ENCODE results near the gene SETD3. TPM values are rescaled to one million over a fixed set of nuclear protein-coding genes. Genes with fewer than 3 reads are reported as not detected.

SETD3 gene
- polyA plus RNA-seq, 1 donor, result 75.6 TPM

GRCh38 chr14:99424306-99424877 lies 56.3 kb downstream of the SETD3 start:
- no peak for DNase-seq (ENCODE audit: low read depth)

GRCh38 chr14:99423434-99423833 lies 57.2 kb downstream of the SETD3 start:
- DNase-seq (ENCODE audit: low read depth), result no peak

GRCh38 chr14:99422228-99423010 lies 58.2 kb downstream of the SETD3 start:
- DNase-seq (ENCODE audit: low read depth), result no peak

GRCh38 chr14:99420711-99421110 lies 59.9 kb downstream of the SETD3 start:
- DNase-seq (ENCODE audit: low read depth), result no peak

DNA sequence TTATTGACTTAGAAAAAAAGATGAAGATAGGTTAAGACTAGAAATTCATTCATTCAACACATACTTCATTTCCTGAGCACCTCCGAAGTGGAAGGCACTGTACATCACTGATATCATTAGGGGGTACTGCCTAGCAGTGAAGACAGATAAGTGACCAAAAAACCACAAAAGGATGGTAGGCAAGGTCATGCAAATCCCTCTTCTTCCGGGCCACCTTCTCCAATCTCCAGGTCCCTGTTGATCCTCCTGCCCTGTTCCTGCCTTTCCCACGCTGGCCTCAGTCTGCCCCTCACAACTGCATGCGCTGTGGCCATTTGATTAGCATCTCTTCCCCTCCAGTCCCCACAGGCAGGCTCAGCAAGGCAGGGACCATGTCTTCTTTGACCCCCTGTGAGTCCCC lies 60.8 kb downstream of the SETD3 start:
- no peak for DNase-seq (ENCODE audit: low read depth)

GRCh38 chr14:99418242-99418641 lies 62.4 kb downstream of the SETD3 start:
- DNase-seq (ENCODE audit: low read depth), result no peak

- DNase-seq (ENCODE audit: low read depth), result no peak
Observed at GRCh38 chr14:99416909-99417308, 63.8 kb downstream of the SETD3 start.

DNA sequence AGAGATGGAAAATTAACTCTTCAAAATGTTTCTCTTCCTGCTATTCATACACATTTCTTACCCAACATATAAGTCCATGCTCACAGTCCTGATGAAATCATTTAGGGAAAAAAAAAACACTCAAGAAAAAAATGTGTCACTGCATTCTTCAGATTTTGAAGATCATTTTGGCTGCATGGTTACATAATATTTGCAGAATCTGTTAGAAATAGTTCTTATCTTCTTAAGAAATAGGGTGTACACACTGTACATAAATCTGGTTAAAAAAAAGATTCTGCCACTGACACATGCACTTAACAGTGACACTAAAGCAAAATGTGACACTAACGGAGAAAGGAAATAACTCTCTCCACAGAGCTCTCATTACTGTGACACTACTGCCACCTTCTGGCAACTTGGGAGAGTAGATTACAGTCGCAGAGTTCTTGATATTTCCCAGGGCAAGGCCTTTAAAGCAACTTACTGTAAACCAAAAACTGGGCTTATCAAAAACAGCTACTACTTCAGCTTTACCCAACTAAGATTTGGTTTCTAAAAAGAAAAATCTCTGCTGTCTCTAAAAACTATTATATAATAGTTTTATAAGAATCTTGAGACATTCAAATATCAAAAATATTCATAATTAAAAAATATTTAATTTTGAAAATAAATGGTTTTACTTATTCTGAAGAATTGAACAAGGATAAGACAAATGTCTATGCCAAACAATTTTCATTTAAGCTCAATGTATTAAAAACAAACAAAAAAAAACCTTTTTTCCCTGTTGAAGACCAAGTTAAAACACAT lies 65.0 kb downstream of the SETD3 start:
- DNase-seq (ENCODE audit: low read depth), result peak; percentile 68

GRCh38 chr14:99413911-99414310 lies 66.7 kb downstream of the SETD3 start:
- DNase-seq (ENCODE audit: low read depth), result no peak

- DNase-seq (ENCODE audit: low read depth), result no peak
Observed at GRCh38 chr14:99413172-99413571, 67.5 kb downstream of the SETD3 start.

GRCh38 chr14:99412117-99413061 lies 68.3 kb downstream of the SETD3 start:
- no peak for DNase-seq (ENCODE audit: low read depth)

DNA sequence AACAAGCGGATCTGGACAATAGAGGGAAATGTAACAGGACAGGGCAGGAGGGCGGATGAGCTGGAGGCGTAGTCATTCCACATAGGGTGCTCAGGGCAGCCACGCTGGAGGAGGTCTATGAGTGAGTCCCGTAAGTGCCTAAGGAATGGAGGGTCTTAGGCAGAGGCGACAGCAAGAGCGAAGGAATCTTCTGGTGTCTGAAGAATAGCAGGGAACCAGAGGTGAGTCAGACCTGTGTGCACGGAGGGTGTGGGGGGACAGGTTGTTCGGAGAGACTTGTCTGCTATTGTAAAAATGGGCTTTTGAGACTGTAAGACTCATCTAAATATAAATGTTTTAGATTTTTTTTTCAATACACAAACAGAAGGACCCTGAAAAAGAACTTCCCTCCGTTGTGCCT lies 70.6 kb downstream of the SETD3 start:
- no peak for DNase-seq (ENCODE audit: low read depth)

- DNase-seq (ENCODE audit: low read depth), result no peak
Observed at GRCh38 chr14:99408971-99409289, 71.7 kb downstream of the SETD3 start.

GRCh38 chr14:99408286-99408970 lies 72.2 kb downstream of the SETD3 start:
- DNase-seq (ENCODE audit: low read depth), result no peak

DNA sequence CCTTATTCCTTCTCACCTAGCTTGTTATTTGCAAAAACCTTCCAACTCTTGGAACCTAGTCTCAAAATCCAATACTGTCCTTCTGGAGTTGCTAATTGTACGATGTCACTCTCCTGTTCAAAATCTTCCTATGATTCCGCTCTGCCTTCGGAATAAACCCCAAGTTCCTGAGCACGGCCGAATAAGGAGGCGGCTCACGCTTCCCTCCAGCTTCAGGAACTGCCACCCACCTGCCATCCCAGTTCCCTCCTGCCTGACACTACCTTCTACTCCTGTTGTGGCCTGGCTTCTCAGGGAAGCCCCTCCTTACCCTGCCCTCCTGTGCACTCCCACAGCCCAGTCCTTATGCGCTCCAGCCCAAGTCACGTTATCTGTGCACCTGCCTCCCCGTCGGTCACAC lies 73.2 kb downstream of the SETD3 start:
- no peak for DNase-seq (ENCODE audit: low read depth)

- no peak for DNase-seq (ENCODE audit: low read depth)
Observed at GRCh38 chr14:99402950-99403349, 77.7 kb downstream of the SETD3 start.

GRCh38 chr14:99402285-99402648 lies 78.4 kb downstream of the SETD3 start:
- DNase-seq (ENCODE audit: low read depth), result no peak

- DNase-seq (ENCODE audit: low read depth), result no peak
Observed at GRCh38 chr14:99401621-99402284, 78.9 kb downstream of the SETD3 start.

DNA sequence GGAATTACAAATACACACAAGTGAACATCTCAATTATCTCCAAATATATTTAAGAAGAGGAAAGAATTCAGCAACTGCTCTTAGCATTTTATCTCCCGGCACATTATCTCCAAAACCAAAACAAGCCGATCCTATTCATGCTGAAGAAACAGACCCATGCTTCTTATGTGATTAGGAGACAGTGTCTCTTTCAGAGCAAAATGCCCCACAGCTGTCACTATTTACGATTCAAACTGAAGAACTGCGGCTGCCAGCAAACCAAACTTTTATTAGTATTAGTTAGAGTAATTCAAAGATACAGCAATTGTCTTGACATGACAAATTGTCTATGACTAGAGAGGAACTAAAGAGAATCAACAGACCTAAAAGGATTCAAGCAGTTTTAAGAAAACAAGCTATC lies 79.4 kb downstream of the SETD3 start:
- no peak for DNase-seq (ENCODE audit: low read depth)

DNA sequence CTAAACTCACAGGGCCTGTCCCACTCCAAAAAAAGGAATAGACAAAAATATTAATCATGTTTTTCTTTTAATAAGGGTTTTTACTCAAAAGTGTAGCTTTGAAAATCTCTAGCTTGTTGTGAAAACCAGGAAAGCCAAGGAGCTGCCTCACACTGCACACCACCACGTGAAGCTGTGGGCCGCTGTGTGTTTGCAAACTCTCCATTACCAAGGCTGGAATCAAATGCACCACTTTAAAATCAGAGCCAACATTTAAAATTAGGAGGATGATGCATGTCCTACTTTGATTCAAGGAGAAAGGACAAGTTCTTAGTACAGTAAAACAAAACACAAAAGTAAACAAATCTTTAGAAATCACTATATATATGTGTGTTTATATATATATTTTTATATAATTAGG lies 83.0 kb downstream of the SETD3 start:
- DNase-seq (ENCODE audit: low read depth), result no peak
